ENCODE measurements around the gene CFAP74. TPM values are rescaled to one million over a fixed set of nuclear protein-coding genes. Genes with fewer than 3 reads are reported as not detected.

Gene CFAP74
- total and polyA plus RNA-seq, 2 donors (not counting 3 experiments of a cell fraction or from before 2014, with no cell fraction given), result not detected

- Histone ChIP-seq H3K79me2 (ENCODE audit: control insufficient read depth, insufficient read depth, low read length) (no peaks in the 10 kb centered on the region), H3K9ac (replicated peaks; ENCODE audit: extremely low read depth, insufficient read depth, low read length) (no peak overlapping the region), H3K9me3 (replicated peaks; ENCODE audit: control insufficient read depth, insufficient read depth, low read length) (no peaks in the 10 kb centered on the region), H3K36me3 (ENCODE audit: control insufficient read depth in 2 of 2, extremely low read depth in 1 of 2, insufficient read depth in 2 of 2, low read length in 2 of 2) (no peaks in the 10 kb centered on the region), H3K4me2 (ENCODE audit: insufficient read depth, low read length) (no peak overlapping the region), H3K4me1 (ENCODE audit: control insufficient read depth, extremely low read depth, insufficient read depth, low read length) (no peaks in the 10 kb centered on the region), H4K20me1 (replicated peaks; ENCODE audit: control insufficient read depth, extremely low read depth, insufficient read depth, low read length) (no peaks in the 10 kb centered on the region), H3K27ac (ENCODE audit: insufficient read depth, low read depth, low read length) (no peak overlapping the region), H3K4me3 (replicated peaks in 1 of 3; ENCODE audit: insufficient read depth in 1 of 3, low read depth in 1 of 3, low read length in 3 of 3) (no peak overlapping the region), H3K9me1 (replicated peaks; ENCODE audit: control insufficient read depth, extremely low read depth, insufficient read depth, low read length) (no peaks in the 10 kb centered on the region), H3K27me3 (ENCODE audit: control insufficient read depth in 2 of 2, insufficient read depth in 2 of 2, low read length in 2 of 2) (peaks cover 3% of the 10 kb centered on the region in 2 experiments), H2AFZ (ENCODE audit: low read depth, low read length) (no peak overlapping the region)
- no peak for TF ChIP-seq MAX (IDR thresholded peaks at IDR 0.05; ENCODE audit: insufficient read depth, insufficient read length)
- TF ChIP-seq GATA2 (IDR thresholded peaks at IDR 0.05; ENCODE audit: insufficient read depth, insufficient read length, low read depth, low read length), result no peak
- CTCF ChIA-PET, result interaction anchor here (2.0 to 5.7 kb wide), 2 partner anchors 88 to 89 kb away, joined by 9 to 108 read pairs; no protein-coding TSS in a partner anchor
- no TSS peak for BruUV-seq (replicated peaks)
- dilution Hi-C loops (cut with MboI; ENCODE audit: extremely low pct_ligation_motif_present, low sequenced_read_pairs), result no loop called here
- POLR2A ChIA-PET, result no interaction called here
- DNase-seq (ENCODE audit: low read depth, low spot score) (no peak), FAIRE-seq (no peak)
- intact Hi-C loops (cut with micrococcal nuclease), result no loop called here
Observed at GRCh38 chr1:1956586-1957532, 46.7 kb downstream of the CFAP74 start.

DNA sequence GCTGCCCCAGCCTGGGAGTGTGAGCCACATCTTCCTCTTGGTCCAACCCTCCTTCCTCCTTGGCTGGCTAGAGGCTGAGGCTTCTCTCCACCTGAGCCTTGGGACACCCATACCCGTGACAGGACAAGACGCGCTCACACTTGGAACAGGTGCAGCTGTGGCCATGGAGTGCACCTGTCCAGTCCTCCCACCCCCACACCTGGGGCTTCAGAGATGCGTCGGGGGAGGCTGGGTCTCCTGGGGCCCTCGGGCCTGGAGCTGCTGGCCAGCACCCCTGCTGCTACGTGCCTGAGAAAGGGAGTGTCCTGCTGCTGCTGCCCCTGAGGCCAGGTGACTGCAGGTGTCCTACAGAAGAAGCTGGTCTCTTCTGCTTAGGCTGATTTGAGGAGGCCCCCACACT lies 47.5 kb downstream of the CFAP74 start:
- Histone ChIP-seq H3K79me2 (ENCODE audit: control insufficient read depth, insufficient read depth, low read length) (no peaks in the 10 kb centered on the region), H3K36me3 (ENCODE audit: control insufficient read depth in 2 of 2, extremely low read depth in 1 of 2, insufficient read depth in 2 of 2, low read length in 2 of 2) (no peaks in the 10 kb centered on the region), H4K20me1 (replicated peaks; ENCODE audit: control insufficient read depth, extremely low read depth, insufficient read depth, low read length) (no peaks in the 10 kb centered on the region), H3K27ac (ENCODE audit: insufficient read depth, low read depth, low read length) (no peak overlapping the region), H2AFZ (ENCODE audit: low read depth, low read length) (no peak overlapping the region), H3K9ac (replicated peaks; ENCODE audit: extremely low read depth, insufficient read depth, low read length) (no peak overlapping the region), H3K27me3 (ENCODE audit: control insufficient read depth in 2 of 2, insufficient read depth in 2 of 2, low read length in 2 of 2) (peaks cover under 1 to 3% of the 10 kb centered on the region in 2 experiments), H3K4me3 (replicated peaks in 1 of 3; ENCODE audit: insufficient read depth in 1 of 3, low read depth in 1 of 3, low read length in 3 of 3) (no peak overlapping the region), H3K4me1 (ENCODE audit: control insufficient read depth, extremely low read depth, insufficient read depth, low read length) (no peaks in the 10 kb centered on the region), H3K4me2 (ENCODE audit: insufficient read depth, low read length) (no peak overlapping the region), H3K9me1 (replicated peaks; ENCODE audit: control insufficient read depth, extremely low read depth, insufficient read depth, low read length) (no peaks in the 10 kb centered on the region), H3K9me3 (replicated peaks; ENCODE audit: control insufficient read depth, insufficient read depth, low read length) (no peaks in the 10 kb centered on the region)
- FAIRE-seq, result no peak
- TF ChIP-seq EZH2 (IDR thresholded peaks at IDR 0.05; ENCODE audit: borderline replicate concordance, low read depth, low read length, severe bottlenecking) (no peak), POLR2AphosphoS5 (IDR thresholded peaks at IDR 0.05; ENCODE audit: insufficient read depth, low read depth, low read length) (no peak), GATA2 (IDR thresholded peaks at IDR 0.05; ENCODE audit: insufficient read depth, insufficient read length, low read depth, low read length) (no peak), JUN (IDR thresholded peaks at IDR 0.05; ENCODE audit: borderline replicate concordance, insufficient read depth, insufficient read length, low read depth) (no peak), FOS (IDR thresholded peaks at IDR 0.05; ENCODE audit: borderline replicate concordance, insufficient read depth, low read length) (no peak), MAX (IDR thresholded peaks at IDR 0.05; ENCODE audit: insufficient read depth, insufficient read length) (no peak), POLR2A (IDR thresholded peaks at IDR 0.05; ENCODE audit: low read depth, low read length) (no peak), MYC (IDR thresholded peaks at IDR 0.05; ENCODE audit: low read depth, low read length) (no peak)
- TF ChIP-seq, protein P1, sequence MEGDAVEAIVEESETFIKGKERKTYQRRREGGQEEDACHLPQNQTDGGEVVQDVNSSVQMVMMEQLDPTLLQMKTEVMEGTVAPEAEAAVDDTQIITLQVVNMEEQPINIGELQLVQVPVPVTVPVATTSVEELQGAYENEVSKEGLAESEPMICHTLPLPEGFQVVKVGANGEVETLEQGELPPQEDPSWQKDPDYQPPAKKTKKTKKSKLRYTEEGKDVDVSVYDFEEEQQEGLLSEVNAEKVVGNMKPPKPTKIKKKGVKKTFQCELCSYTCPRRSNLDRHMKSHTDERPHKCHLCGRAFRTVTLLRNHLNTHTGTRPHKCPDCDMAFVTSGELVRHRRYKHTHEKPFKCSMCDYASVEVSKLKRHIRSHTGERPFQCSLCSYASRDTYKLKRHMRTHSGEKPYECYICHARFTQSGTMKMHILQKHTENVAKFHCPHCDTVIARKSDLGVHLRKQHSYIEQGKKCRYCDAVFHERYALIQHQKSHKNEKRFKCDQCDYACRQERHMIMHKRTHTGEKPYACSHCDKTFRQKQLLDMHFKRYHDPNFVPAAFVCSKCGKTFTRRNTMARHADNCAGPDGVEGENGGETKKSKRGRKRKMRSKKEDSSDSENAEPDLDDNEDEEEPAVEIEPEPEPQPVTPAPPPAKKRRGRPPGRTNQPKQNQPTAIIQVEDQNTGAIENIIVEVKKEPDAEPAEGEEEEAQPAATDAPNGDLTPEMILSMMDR (IDR thresholded peaks at IDR 0.05; ENCODE audit: extremely low read depth in 1 of 2, insufficient read depth in 1 of 2, low read depth in 1 of 2, low read length in 2 of 2), result no peak
- DNase-seq (ENCODE audit: low read depth, low spot score), result no peak
- intact Hi-C loops (cut with micrococcal nuclease) (no loop called here), dilution Hi-C loops (cut with MboI; ENCODE audit: extremely low pct_ligation_motif_present, low sequenced_read_pairs) (no loop called here)
- CTCF ChIA-PET, result interaction anchor here (2.0 kb wide), 1 partner anchor 89 kb away, joined by 9 read pairs; no protein-coding TSS in a partner anchor
- POLR2A ChIA-PET, result no interaction called here
- BruUV-seq (replicated peaks), result no TSS peak

Measured in endothelial cell of umbilical vein (primary cell).